Fibroblast of mammary gland (primary cell): ENCODE results near the gene DTNBP1.

Experiments
- DNase-seq: peaks from one replicate; pipeline ENCODE4 v3.0.0-alpha.2; 2010; ENCODE audit warnings: low read depth
- H3K4me3 ChIP-seq: 2 replicates; pipeline ENCODE4 v1.5.1; 2011; ENCODE audit warnings: low read depth, mild to moderate bottlenecking, low read length, moderate library complexity; ENCODE audit not compliant: control insufficient read depth
- CTCF ChIP-seq: conservative IDR thresholded peaks from 2 replicates; pipeline ENCODE4 v1.5.1; 2011; ENCODE audit warnings: low read depth, low read length, inconsistent platforms; ENCODE audit not compliant: control insufficient read depth, insufficient read depth

DTNBP1 gene

GRCh38 chr6:15510536-15511247, 152.1 kb downstream of the DTNBP1 start:
- DNase-seq = peak; percentile 41
- H3K4me3 ChIP-seq = no peak overlapping the region
- no peak for TF ChIP-seq CTCF

GRCh38 chr6:15510121-15510520, 152.7 kb downstream of the DTNBP1 start:
- no peak for TF ChIP-seq CTCF
- no peak overlapping the region for H3K4me3 ChIP-seq
- DNase-seq = no peak

- no peak for TF ChIP-seq CTCF
- no peak for DNase-seq
Observed at GRCh38 chr6:15509335-15509933, 153.4 kb downstream of the DTNBP1 start.

GRCh38 chr6:15508931-15509330, 153.9 kb downstream of the DTNBP1 start:
- no peak overlapping the region for H3K4me3 ChIP-seq
- no peak for DNase-seq
- no peak for TF ChIP-seq CTCF

More at GRCh38 chr6:15509335-15509933, 153.4 kb downstream of the DTNBP1 start:
- no peak overlapping the region for H3K4me3 ChIP-seq

- TF ChIP-seq CTCF = no peak
- no peak for DNase-seq
- H3K4me3 ChIP-seq = no peak overlapping the region
Observed at GRCh38 chr6:15508441-15508871, 154.4 kb downstream of the DTNBP1 start.

GRCh38 chr6:15507746-15508145, 155.1 kb downstream of the DTNBP1 start:
- H3K4me3 ChIP-seq = no peak overlapping the region
- no peak for TF ChIP-seq CTCF
- no peak for DNase-seq
